MCF 10A (cell line): Measurements from ENCODE around the gene PRKD1. TPM values are rescaled to one million over a fixed set of nuclear protein-coding genes. Genes with fewer than 3 reads are reported as not detected.

Experiments used
- BruUV-seq: library from RNA; stranded (reverse); fragments of 400-500 nt; replicated peaks from 2 replicates; lab custom pipeline; 2021; lab: Mats Ljungman, UMichigan
- CTCF ChIA-PET: fragments of 300-600 bp; sonication (Branson Sonifier 250); formaldehyde crosslinking; extraction: SDS; loops from one replicate; lab custom pipeline; 2021; ENCODE audit warnings: antibody characterized with exemption, inconsistent platforms; lab: Yijun Ruan, JAX
- POLR2A ChIA-PET: fragments of 300-600, 350-650 bp; sonication (Branson Sonifier 250); formaldehyde crosslinking; extraction: SDS; loops from one replicate; lab custom pipeline; 2020; ENCODE audit warnings: antibody characterized with exemption, inconsistent platforms; lab: Yijun Ruan, JAX
- DNase-seq: peaks from one replicate; pipeline ENCODE4 v3.0.0-alpha.2; 2018; ENCODE audit not compliant: unreplicated experiment
- H3K27ac Mint-ChIP-seq: one replicate; pipeline ENCODE4 v1.8.0; 2022; ENCODE audit warnings: mild to moderate bottlenecking, low read depth, mixed read lengths; ENCODE audit not compliant: unreplicated experiment
- H3K27me3 Mint-ChIP-seq: one replicate; pipeline ENCODE4 v1.8.0; 2022; ENCODE audit warnings: mixed read lengths; ENCODE audit not compliant: insufficient read depth, unreplicated experiment
- H3K36me3 Mint-ChIP-seq: one replicate; pipeline ENCODE4 v1.8.0; 2022; ENCODE audit warnings: mild to moderate bottlenecking, moderate library complexity, mixed read lengths; ENCODE audit not compliant: insufficient read depth, unreplicated experiment
- H3K4me1 Mint-ChIP-seq: one replicate; pipeline ENCODE4 v1.8.0; 2022; ENCODE audit warnings: mixed read lengths; ENCODE audit not compliant: insufficient read depth, unreplicated experiment
- H3K4me3 Mint-ChIP-seq: one replicate; pipeline ENCODE4 v1.8.0; 2022; ENCODE audit warnings: mild to moderate bottlenecking, moderate library complexity, mixed read lengths; ENCODE audit not compliant: unreplicated experiment
- H3K9me3 Mint-ChIP-seq: one replicate; pipeline ENCODE4 v1.8.0; 2022; ENCODE audit warnings: mixed read lengths; ENCODE audit not compliant: unreplicated experiment
- intact Hi-C: fragments of 100-400 bp; cut with micrococcal nuclease; formaldehyde crosslinking; loops from 2 replicates; pipeline ENCODE4 v1.14.1; 2022
- total RNA-seq: library from RNA; stranded (reverse); gene quantifications from 2 replicates; pipeline ENCODE4 v1.2.3, GENCODE V29; 2022
- TF ChIP-seq, protein P1 (sequence below): fragments of 200-600 bp; IDR thresholded peaks from one replicate; pipeline ENCODE4 v1.8.0; 2022; ENCODE audit warnings: antibody characterized with exemption, mild to moderate bottlenecking; ENCODE audit not compliant: unreplicated experiment

The PRKD1 gene
- total RNA-seq, 1 experiment from 2014 or later, result 8.8 TPM

DNA sequence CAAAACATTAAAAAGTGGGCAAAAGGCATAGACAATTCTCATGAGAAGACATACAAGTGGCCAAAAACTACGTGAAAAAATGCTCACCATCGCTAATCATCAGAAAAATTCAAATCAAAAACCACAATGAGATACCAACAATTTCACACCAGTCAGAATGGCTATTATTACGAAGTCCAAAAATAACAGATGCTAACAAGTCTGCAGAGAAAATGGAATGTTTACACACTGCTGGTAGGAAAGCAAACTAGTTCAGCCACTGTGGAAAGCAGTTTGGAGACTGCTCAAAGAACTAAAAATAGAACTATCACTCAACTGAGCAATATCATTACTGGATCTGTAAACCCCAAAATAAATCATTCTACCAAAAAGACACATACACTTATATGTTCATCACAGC lies 76.2 kb downstream of the PRKD1 start:
- Mint-ChIP-seq H3K27ac (no peak overlapping the region), H3K4me1 (peaks cover 27% of the 10 kb centered on the region)
- no peak for DNase-seq

GRCh38 chr14:29847056-29847380 lies 80.6 kb downstream of the PRKD1 start:
- intact Hi-C loops, result no loop called here
- Mint-ChIP-seq H3K27me3 (no peaks in the 10 kb centered on the region), H3K36me3 (no peaks in the 10 kb centered on the region), H3K4me1 (peaks cover 24% of the 10 kb centered on the region), H3K4me3 (no peak overlapping the region), H3K9me3 (peaks cover 13% of the 10 kb centered on the region), H3K27ac (peak overlapping the region; percentile 50)
- ChIA-PET POLR2A (interaction anchor here (1.0 kb wide), 1 partner anchor 217 kb away, joined by 3 read pairs; no protein-coding TSS in a partner anchor), CTCF (interaction anchor here (0.6 kb wide), 1 partner anchor 436 kb away, joined by 3 read pairs; no protein-coding TSS in a partner anchor)
- BruUV-seq, result no TSS peak
- DNase-seq, result no peak
- TF ChIP-seq, protein P1, sequence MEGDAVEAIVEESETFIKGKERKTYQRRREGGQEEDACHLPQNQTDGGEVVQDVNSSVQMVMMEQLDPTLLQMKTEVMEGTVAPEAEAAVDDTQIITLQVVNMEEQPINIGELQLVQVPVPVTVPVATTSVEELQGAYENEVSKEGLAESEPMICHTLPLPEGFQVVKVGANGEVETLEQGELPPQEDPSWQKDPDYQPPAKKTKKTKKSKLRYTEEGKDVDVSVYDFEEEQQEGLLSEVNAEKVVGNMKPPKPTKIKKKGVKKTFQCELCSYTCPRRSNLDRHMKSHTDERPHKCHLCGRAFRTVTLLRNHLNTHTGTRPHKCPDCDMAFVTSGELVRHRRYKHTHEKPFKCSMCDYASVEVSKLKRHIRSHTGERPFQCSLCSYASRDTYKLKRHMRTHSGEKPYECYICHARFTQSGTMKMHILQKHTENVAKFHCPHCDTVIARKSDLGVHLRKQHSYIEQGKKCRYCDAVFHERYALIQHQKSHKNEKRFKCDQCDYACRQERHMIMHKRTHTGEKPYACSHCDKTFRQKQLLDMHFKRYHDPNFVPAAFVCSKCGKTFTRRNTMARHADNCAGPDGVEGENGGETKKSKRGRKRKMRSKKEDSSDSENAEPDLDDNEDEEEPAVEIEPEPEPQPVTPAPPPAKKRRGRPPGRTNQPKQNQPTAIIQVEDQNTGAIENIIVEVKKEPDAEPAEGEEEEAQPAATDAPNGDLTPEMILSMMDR, result no peak

More for the DNA sequence above, 76.2 kb downstream of the PRKD1 start:
- Mint-ChIP-seq H3K9me3 (peaks cover 23% of the 10 kb centered on the region), H3K4me3 (no peak overlapping the region), H3K27me3 (no peaks in the 10 kb centered on the region), H3K36me3 (no peaks in the 10 kb centered on the region)
- TF ChIP-seq, protein P1, result no peak
- CTCF ChIA-PET, result no interaction called here
- intact Hi-C loops, result no loop called here
- BruUV-seq, result no TSS peak
- POLR2A ChIA-PET, result no interaction called here

DNA sequence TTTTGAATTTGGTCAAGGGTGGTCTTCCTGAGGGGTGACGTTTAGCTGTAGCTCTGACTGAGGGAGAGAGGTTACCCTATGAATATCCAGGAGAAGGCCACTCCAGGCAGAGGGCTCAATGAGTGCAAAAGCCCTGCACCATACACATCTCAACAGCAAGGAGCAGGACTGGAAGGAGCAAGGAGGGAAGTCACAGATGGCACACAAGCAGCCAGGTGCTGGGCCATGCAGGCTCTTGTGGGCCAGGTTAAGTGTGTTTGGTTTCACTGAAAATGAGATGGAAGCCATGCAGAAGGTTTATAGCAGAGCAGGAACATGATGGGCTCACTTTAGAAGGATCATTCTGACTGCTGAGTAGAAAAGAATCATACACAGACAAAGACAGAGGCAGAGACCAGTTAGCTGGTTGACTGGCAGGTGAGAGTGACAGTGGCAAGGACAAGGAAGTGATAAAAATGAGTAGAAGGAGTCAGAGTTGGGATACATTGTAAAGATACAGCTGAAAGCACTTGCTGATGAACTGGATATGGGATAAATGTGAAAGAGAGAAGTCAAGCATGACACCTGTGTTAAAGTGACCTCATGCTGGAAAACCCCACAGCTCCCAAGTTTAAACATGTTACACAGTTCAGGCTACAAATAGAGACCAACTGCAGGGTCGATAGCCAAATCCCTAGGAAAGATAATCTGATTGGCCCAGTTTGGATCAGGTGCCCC lies 81.2 kb downstream of the PRKD1 start:
- no TSS peak for BruUV-seq
- H3K36me3 Mint-ChIP-seq, result no peaks in the 10 kb centered on the region
- intact Hi-C loops, result no loop called here
- H3K27me3 Mint-ChIP-seq, result no peaks in the 10 kb centered on the region
- ChIA-PET POLR2A (interaction anchor here (1.0 kb wide), 1 partner anchor 216 kb away, joined by 3 read pairs; no protein-coding TSS in a partner anchor), CTCF (interaction anchor here (0.6 kb wide), 3 partner anchors 23 to 1102 kb away, joined by 3 read pairs; no protein-coding TSS in a partner anchor)
- TF ChIP-seq, protein P1, result no peak
- DNase-seq, result peak; percentile 24
- H3K4me3 Mint-ChIP-seq, result no peak overlapping the region
- peaks cover 8% of the 10 kb centered on the region for H3K9me3 Mint-ChIP-seq
- H3K27ac Mint-ChIP-seq, result peak overlapping the region; percentile 50
- H3K4me1 Mint-ChIP-seq, result peaks cover 24% of the 10 kb centered on the region

DNA sequence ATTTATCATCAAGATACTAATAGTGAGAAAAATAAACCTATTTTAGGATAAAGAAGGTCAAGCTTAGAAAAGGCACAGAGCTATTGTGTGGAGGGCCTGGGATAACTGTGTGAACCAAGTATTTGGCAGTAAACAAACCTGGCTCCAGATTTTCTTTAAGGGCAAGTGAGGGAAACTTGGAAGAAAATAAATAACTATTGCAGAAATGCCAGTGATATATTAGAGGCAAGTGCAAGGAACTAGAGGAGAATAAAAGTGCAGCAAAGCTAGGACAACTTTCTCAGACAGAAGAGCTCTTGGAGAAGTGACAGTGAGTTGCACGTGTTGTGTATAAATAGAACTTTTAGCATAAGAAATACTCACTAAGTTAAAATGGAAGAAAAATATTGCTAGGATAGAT lies 83.7 kb downstream of the PRKD1 start:
- H3K27me3 Mint-ChIP-seq, result no peaks in the 10 kb centered on the region
- H3K4me1 Mint-ChIP-seq, result peaks cover 18% of the 10 kb centered on the region
- intact Hi-C loops, result no loop called here
- CTCF ChIA-PET, result interaction anchor here (0.7 kb wide), 1 partner anchor 76 kb away, joined by 3 read pairs; no protein-coding TSS in a partner anchor
- H3K27ac Mint-ChIP-seq, result no peak overlapping the region
- H3K4me3 Mint-ChIP-seq, result no peak overlapping the region
- H3K9me3 Mint-ChIP-seq, result peaks cover 23% of the 10 kb centered on the region
- DNase-seq, result no peak
- no peaks in the 10 kb centered on the region for H3K36me3 Mint-ChIP-seq
- POLR2A ChIA-PET, result no interaction called here
- TF ChIP-seq, protein P1, result no peak
- BruUV-seq, result no TSS peak
